Gastroesophageal sphincter (tissue), 4 donors: ENCODE data around the gene SPTLC1. TPM values are rescaled to one million over a fixed set of nuclear protein-coding genes. Genes with fewer than 3 reads are reported as not detected.

Experiments used
- ATAC-seq: fragments of 150-250 bp; one replicate; pipeline ENCODE4 v1.9.1; 2016; ENCODE audit warnings: mild to moderate bottlenecking, moderate library complexity
- H3K27ac ChIP-seq, 4 donors: fragments of 200-600 bp; sonication (generic) in 3 of 4; 1 replicate in 3 of 4; 2 replicates in 1 of 4; pipeline ENCODE4 v1.5.1; 2016 to 2019
- H3K27me3 ChIP-seq: fragments of 200-600 bp; sonication (generic); one replicate; pipeline ENCODE4 v1.5.1; 2019
- H3K36me3 ChIP-seq, 2 donors: fragments of 200-600 bp; sonication (generic); one replicate each; pipeline ENCODE4 v1.5.1; 2019; ENCODE audit warnings: control low read depth in 1 of 2
- H3K4me1 ChIP-seq, 3 donors: fragments of 200-600 bp; sonication (generic); 1 replicate in 2 of 3; 2 replicates in 1 of 3; pipeline ENCODE4 v1.5.1; 2016 to 2019; ENCODE audit warnings: control low read depth in 2 of 3
- H3K4me3 ChIP-seq, 2 donors: fragments of 200-600 bp; sonication (generic); one replicate each; pipeline ENCODE4 v1.5.1; 2019; ENCODE audit warnings: mild to moderate bottlenecking in 1 of 2, moderate library complexity in 1 of 2
- H3K9me3 ChIP-seq, 3 donors: fragments of 200-600 bp; sonication (generic); one replicate each; pipeline ENCODE4 v1.5.1; 2017 to 2019; ENCODE audit warnings: control low read depth in 2 of 3
- CTCF ChIP-seq, 4 experiments: fragments of 200-600 bp in 2 of 4; fragments of 450-650 bp in 2 of 4; sonication (generic) in 1 of 4; IDR thresholded peaks; one replicate each; pipeline ENCODE4 v1.5.1; 2017 to 2019; ENCODE audit warnings: antibody characterized with exemption in 4 of 4, mild to moderate bottlenecking in 2 of 4, moderate library complexity in 2 of 4
- EP300 ChIP-seq: sonication (generic); formaldehyde crosslinking; IDR thresholded peaks from one replicate; pipeline ENCODE4 v1.6.1; 2017; ENCODE audit warnings: antibody characterized with exemption, mild to moderate bottlenecking
- POLR2A ChIP-seq, 2 donors: fragments of 450-650 bp; IDR thresholded peaks; one replicate each; pipeline ENCODE4 v1.6.1; 2017; ENCODE audit warnings: antibody characterized with exemption in 2 of 2, mild to moderate bottlenecking in 2 of 2, moderate library complexity in 1 of 2
- POLR2AphosphoS5 ChIP-seq: sonication (generic); formaldehyde crosslinking; IDR thresholded peaks from one replicate; pipeline ENCODE4 v1.6.1; 2017; ENCODE audit warnings: antibody characterized with exemption
- WGBS, 2 donors: methylation state at CpG; one replicate each; pipeline ENCODE4 v1.1.5; 2018; ENCODE audit warnings: low coverage in 1 of 2; 5-methylcytosine and 5-hydroxymethylcytosine counted together
- total RNA-seq, 4 donors: library from RNA; depleted of rRNA; stranded (reverse); fragments of >200 nt; gene quantifications; one replicate each; pipeline ENCODE4 v1.1.0, GENCODE V29; 2016

SPTLC1 gene
- total RNA-seq, result 10 to 100 TPM; 56.0 to 73.9 (median 64.0) TPM

GRCh38 chr9:92115071-92115858 is at the start of gene SPTLC1:
Gene SPTLC1, minus strand, starts transcription at chr9:92115413. Its CDS starts 43 bp downstream, at chr9:92115370.
- ATAC-seq, result peak; percentile 100
- 0 to 1% methylated on average over 5 to 21 of the region's 60 CpGs for WGBS, 2 donors
- Histone ChIP-seq H3K36me3 (peaks cover 0 to 20% of the 10 kb centered on the region in 2 donors), H3K9me3 (no peaks in the 10 kb centered on the region), H3K4me1 (peaks cover 0 to 24% (median 13%) of the 10 kb centered on the region in 3 donors), H3K27me3 (no peaks in the 10 kb centered on the region), H3K27ac (peak within 1 kb of the TSS; percentile 86 to 89 (median 87)), H3K4me3 (peak within 1 kb of the TSS; percentile 66 to 68)
- peak; percentile 82 for TF ChIP-seq POLR2A (IDR thresholded peaks at IDR 0.05)
- peak in 1 of 4 experiments; percentile 28 for TF ChIP-seq CTCF (IDR thresholded peaks at IDR 0.05)
- no peak for TF ChIP-seq EP300
- TF ChIP-seq POLR2AphosphoS5, result peak; percentile 97

GRCh38 chr9:92164975-92165374 is 49.8 kb upstream of the SPTLC1 start:
- no peak overlapping the region for H3K4me3 ChIP-seq
- H3K27me3 ChIP-seq, result peaks cover 5% of the 10 kb centered on the region
- H3K9me3 ChIP-seq, result peaks cover 0 to 18% (median 0%) of the 10 kb centered on the region in 3 donors
- H3K4me1 ChIP-seq, result no peaks in the 10 kb centered on the region
- 80 to 92% methylated on average over 1 of the region's 1 CpG for WGBS, 2 donors
- TF ChIP-seq CTCF (IDR thresholded peaks at IDR 0.05), result no peak
- no peak for TF ChIP-seq EP300
- TF ChIP-seq POLR2A (IDR thresholded peaks at IDR 0.05), result no peak
- no peak for TF ChIP-seq POLR2AphosphoS5
- ATAC-seq, result no peak
- H3K36me3 ChIP-seq, result no peaks in the 10 kb centered on the region
- no peak overlapping the region for H3K27ac ChIP-seq

- 82 to 93% methylated on average over 1 to 2 of the region's 2 CpGs for WGBS, 2 donors
- H3K27me3 ChIP-seq, result peaks cover 5% of the 10 kb centered on the region
- H3K4me3 ChIP-seq, result no peak overlapping the region
- no peak for TF ChIP-seq POLR2AphosphoS5
- TF ChIP-seq EP300, result no peak
- no peak for TF ChIP-seq POLR2A (IDR thresholded peaks at IDR 0.05)
- no peak for TF ChIP-seq CTCF (IDR thresholded peaks at IDR 0.05)
- peaks cover 0 to 18% (median 0%) of the 10 kb centered on the region in 3 donors for H3K9me3 ChIP-seq
- no peak for ATAC-seq
- H3K36me3 ChIP-seq, result no peaks in the 10 kb centered on the region
- no peaks in the 10 kb centered on the region for H3K4me1 ChIP-seq
- H3K27ac ChIP-seq, result no peak overlapping the region
Observed at GRCh38 chr9:92164490-92164889, 49.3 kb upstream of the SPTLC1 start.

DNA sequence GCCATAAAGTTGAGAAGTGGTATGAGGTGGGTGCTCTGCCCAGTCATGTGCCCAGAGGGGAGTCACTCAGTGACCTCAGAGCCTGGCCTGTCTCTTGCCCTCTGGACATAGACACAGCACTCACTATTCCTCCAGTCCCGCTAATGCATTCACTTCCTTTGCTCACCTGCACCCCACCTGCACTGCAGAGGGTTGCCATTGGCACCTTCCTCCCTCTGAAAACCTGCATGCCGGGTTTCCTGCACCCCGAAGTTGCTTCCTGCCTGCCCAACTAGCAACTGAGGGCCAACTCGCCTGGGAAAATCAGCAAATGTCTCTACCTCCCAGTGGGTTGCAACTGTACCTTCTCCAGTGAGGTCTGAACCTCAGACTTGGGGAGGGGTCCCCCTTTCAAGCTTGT is 48.1 kb upstream of the SPTLC1 start:
- WGBS, 2 donors, result 60 to 82% methylated on average over 2 to 3 of the region's 4 CpGs
- ATAC-seq, result no peak
- no peaks in the 10 kb centered on the region for H3K4me1 ChIP-seq

More for the DNA sequence above, 48.1 kb upstream of the SPTLC1 start:
- Histone ChIP-seq H3K9me3 (peaks cover 0 to 18% (median 0%) of the 10 kb centered on the region in 3 donors), H3K27me3 (peaks cover 5% of the 10 kb centered on the region), H3K36me3 (no peaks in the 10 kb centered on the region), H3K4me3 (no peak overlapping the region), H3K27ac (no peak overlapping the region)
- no peak for TF ChIP-seq POLR2AphosphoS5
- no peak for TF ChIP-seq POLR2A (IDR thresholded peaks at IDR 0.05)
- TF ChIP-seq EP300, result no peak
- TF ChIP-seq CTCF (IDR thresholded peaks at IDR 0.05), result no peak
